ENCODE measurements around the gene ABCA8.
"Not testable (repeated sequence)": the region's sequence is repeated elsewhere in the genome, so short reads cannot be mapped to it uniquely, and the experiment has no call there.

Gene ABCA8

GRCh38 chr17:68955181-68955841 lies at the start of gene ABCA8:
TSS of gene ABCA8 (minus strand) at chr17:68955392. CDS start at chr17:68942034, 13,358 bp downstream.
- Histone ChIP-seq H3K27me3 (ENCODE audit: control insufficient read depth, low read length) (no peaks in the 10 kb centered on the region), H3K36me3 (ENCODE audit: control insufficient read depth, low read length) (no peaks in the 10 kb centered on the region), H3F3A (ENCODE audit: control insufficient read depth, insufficient read depth) (no peaks in the 10 kb centered on the region), H3K27ac (ENCODE audit: low read depth, low read length) (no peak within 1 kb of the TSS), H3K79me2 (ENCODE audit: control insufficient read depth, low read length) (no peaks in the 10 kb centered on the region), H4K20me1 (ENCODE audit: control insufficient read depth, insufficient read depth, low read depth, low read length) (no peaks in the 10 kb centered on the region), H3K9me2 (replicated peaks; ENCODE audit: control insufficient read depth, low read length) (no peaks in the 10 kb centered on the region), H3K4me2 (ENCODE audit: low read length) (no peak within 1 kb of the TSS), H3K4me1 (ENCODE audit: control insufficient read depth, low read length) (no peaks in the 10 kb centered on the region), H3K9me3 (ENCODE audit: control insufficient read depth, insufficient read depth, low read length) (no peaks in the 10 kb centered on the region), H3K4me3 (ENCODE audit: low read length) (no peak within 1 kb of the TSS)
- TF ChIP-seq CTCF (IDR thresholded peaks at IDR 0.05; ENCODE audit: low read depth, low read length, poor library complexity, severe bottlenecking) (no peak), EZH2phosphoT487 (IDR thresholded peaks at IDR 0.05; ENCODE audit: borderline replicate concordance, low read length) (no peak)

GRCh38 chr17:69004759-69005158 lies 49.6 kb upstream of the ABCA8 start:
- not testable (repeated sequence) for H3K4me1 ChIP-seq (ENCODE audit: control insufficient read depth, low read length); H3F3A ChIP-seq (ENCODE audit: control insufficient read depth, insufficient read depth); H3K4me3 ChIP-seq (ENCODE audit: low read length); H3K79me2 ChIP-seq (ENCODE audit: control insufficient read depth, low read length); H4K20me1 ChIP-seq (ENCODE audit: control insufficient read depth, insufficient read depth, low read depth, low read length); H3K9me3 ChIP-seq (ENCODE audit: control insufficient read depth, insufficient read depth, low read length); H3K27ac ChIP-seq (ENCODE audit: low read depth, low read length); H3K9me2 ChIP-seq (replicated peaks; ENCODE audit: control insufficient read depth, low read length); H3K27me3 ChIP-seq (ENCODE audit: control insufficient read depth, low read length); H3K4me2 ChIP-seq (ENCODE audit: low read length); H3K36me3 ChIP-seq (ENCODE audit: control insufficient read depth, low read length)

GRCh38 chr17:68999743-69000142 lies 44.6 kb upstream of the ABCA8 start:
- not testable (repeated sequence) for H3K79me2 ChIP-seq (ENCODE audit: control insufficient read depth, low read length); H3K4me1 ChIP-seq (ENCODE audit: control insufficient read depth, low read length); H3K9me3 ChIP-seq (ENCODE audit: control insufficient read depth, insufficient read depth, low read length); H3F3A ChIP-seq (ENCODE audit: control insufficient read depth, insufficient read depth); H4K20me1 ChIP-seq (ENCODE audit: control insufficient read depth, insufficient read depth, low read depth, low read length); H3K27ac ChIP-seq (ENCODE audit: low read depth, low read length); H3K9me2 ChIP-seq (replicated peaks; ENCODE audit: control insufficient read depth, low read length); H3K27me3 ChIP-seq (ENCODE audit: control insufficient read depth, low read length); H3K4me3 ChIP-seq (ENCODE audit: low read length); H3K4me2 ChIP-seq (ENCODE audit: low read length); H3K36me3 ChIP-seq (ENCODE audit: control insufficient read depth, low read length)

- Histone ChIP-seq H3K9me2 (replicated peaks; ENCODE audit: control insufficient read depth, low read length) (no peaks in the 10 kb centered on the region), H3K27ac (ENCODE audit: low read depth, low read length) (no peak overlapping the region), H3K27me3 (ENCODE audit: control insufficient read depth, low read length) (no peaks in the 10 kb centered on the region), H4K20me1 (ENCODE audit: control insufficient read depth, insufficient read depth, low read depth, low read length) (no peaks in the 10 kb centered on the region), H3K4me1 (ENCODE audit: control insufficient read depth, low read length) (no peaks in the 10 kb centered on the region), H3K9me3 (ENCODE audit: control insufficient read depth, insufficient read depth, low read length) (no peaks in the 10 kb centered on the region), H3K79me2 (ENCODE audit: control insufficient read depth, low read length) (no peaks in the 10 kb centered on the region), H3K36me3 (ENCODE audit: control insufficient read depth, low read length) (no peaks in the 10 kb centered on the region), H3K4me3 (ENCODE audit: low read length) (no peak overlapping the region), H3K4me2 (ENCODE audit: low read length) (no peak overlapping the region), H3F3A (ENCODE audit: control insufficient read depth, insufficient read depth) (no peaks in the 10 kb centered on the region)
- TF ChIP-seq CTCF (IDR thresholded peaks at IDR 0.05; ENCODE audit: low read depth, low read length, poor library complexity, severe bottlenecking) (no peak), EZH2phosphoT487 (IDR thresholded peaks at IDR 0.05; ENCODE audit: borderline replicate concordance, low read length) (no peak)
These were observed 37.9 kb upstream of the ABCA8 start for GRCh38 chr17:68993112-68993511.
